Neutrophil (primary cell): ENCODE data around the gene ELL.

Source experiments
- H3K27ac ChIP-seq: fragments of 200-600 bp; sonication (generic); 2 replicates; pipeline ENCODE4 v1.5.1; 2016; ENCODE audit warnings: mild to moderate bottlenecking, moderate library complexity
- H3K27me3 ChIP-seq: fragments of 200-600 bp; sonication (generic); 2 replicates; pipeline ENCODE4 v1.6.0; 2016; ENCODE audit warnings: mild to moderate bottlenecking
- H3K36me3 ChIP-seq: fragments of 200-600 bp; sonication (generic); 2 replicates; pipeline ENCODE4 v1.5.1; 2017
- H3K4me1 ChIP-seq, 2 experiments: fragments of 200-600 bp in 1 of 2; sonication (generic) in 1 of 2; 1 replicate in 1 of 2; 2 replicates in 1 of 2; pipeline versions ENCODE4 v1.5.1 to v1.6.1; 2013 to 2016; ENCODE audit warnings: low read depth in 1 of 2, low read length in 1 of 2, mild to moderate bottlenecking in 1 of 2, moderate library complexity in 1 of 2; ENCODE audit not compliant: control insufficient read depth in 1 of 2, insufficient read depth in 1 of 2
- H3K4me3 ChIP-seq, 2 experiments: fragments of 200-600 bp in 1 of 2; sonication (generic) in 1 of 2; 1 replicate in 1 of 2; 2 replicates in 1 of 2; pipeline ENCODE4 v1.5.1; 2013 to 2016; ENCODE audit warnings: low read depth in 1 of 2, low read length in 1 of 2, mild to moderate bottlenecking in 1 of 2, moderate library complexity in 1 of 2
- H3K9me3 ChIP-seq: fragments of 200-600 bp; sonication (generic); 2 replicates; pipeline ENCODE4 v1.5.1; 2016
- CTCF ChIP-seq: fragments of 200-600 bp; sonication (generic); IDR thresholded peaks from 2 replicates; pipeline ENCODE4 v1.5.1; 2016; ENCODE audit warnings: antibody characterized with exemption

The ELL gene

GRCh38 chr19:18467978-18468377 is 53.9 kb downstream of the ELL start:
- Histone ChIP-seq H3K4me1 (peaks cover 31 to 37% of the 10 kb centered on the region in 2 experiments), H3K9me3 (no peaks in the 10 kb centered on the region), H3K27me3 (no peaks in the 10 kb centered on the region), H3K36me3 (peaks cover 82% of the 10 kb centered on the region), H3K4me3 (no peak overlapping the region), H3K27ac (peak overlapping the region; percentile 68)
- TF ChIP-seq CTCF: no peak

DNA sequence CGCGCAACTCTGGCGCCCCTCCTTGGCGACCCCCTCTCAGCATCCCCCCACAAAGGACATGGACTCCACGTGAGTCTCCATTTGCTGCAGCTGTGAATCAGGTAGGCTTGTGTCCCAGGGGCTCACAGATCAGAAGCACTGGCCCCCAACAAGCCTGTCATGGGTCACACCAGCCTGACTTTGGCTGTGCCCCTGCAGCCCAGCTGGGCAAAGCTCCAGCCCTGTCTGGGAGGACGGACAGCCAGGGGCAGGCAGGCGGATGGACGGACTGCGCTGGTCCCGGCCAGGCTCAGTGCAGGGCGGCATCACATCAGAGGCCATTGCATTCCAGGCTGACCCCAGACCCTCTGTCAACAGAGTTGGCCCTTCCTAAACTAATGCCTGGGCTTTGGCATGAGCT is 55.5 kb downstream of the ELL start:
- H3K36me3 ChIP-seq: peaks cover 82% of the 10 kb centered on the region

GRCh38 chr19:18465964-18466339 is 55.9 kb downstream of the ELL start:
- H3K27ac ChIP-seq: no peak overlapping the region
- H3K4me1 ChIP-seq: peaks cover 31 to 32% of the 10 kb centered on the region in 2 experiments
- H3K4me3 ChIP-seq: no peak overlapping the region
- no peak for TF ChIP-seq CTCF
- H3K36me3 ChIP-seq: peaks cover 82% of the 10 kb centered on the region
- H3K27me3 ChIP-seq: no peaks in the 10 kb centered on the region
- no peaks in the 10 kb centered on the region for H3K9me3 ChIP-seq

More for the DNA sequence above, 55.5 kb downstream of the ELL start:
- Histone ChIP-seq H3K4me1 (peaks cover 31 to 32% of the 10 kb centered on the region in 2 experiments), H3K9me3 (no peaks in the 10 kb centered on the region), H3K4me3 (no peak overlapping the region), H3K27me3 (no peaks in the 10 kb centered on the region), H3K27ac (no peak overlapping the region)
- TF ChIP-seq CTCF: no peak

DNA sequence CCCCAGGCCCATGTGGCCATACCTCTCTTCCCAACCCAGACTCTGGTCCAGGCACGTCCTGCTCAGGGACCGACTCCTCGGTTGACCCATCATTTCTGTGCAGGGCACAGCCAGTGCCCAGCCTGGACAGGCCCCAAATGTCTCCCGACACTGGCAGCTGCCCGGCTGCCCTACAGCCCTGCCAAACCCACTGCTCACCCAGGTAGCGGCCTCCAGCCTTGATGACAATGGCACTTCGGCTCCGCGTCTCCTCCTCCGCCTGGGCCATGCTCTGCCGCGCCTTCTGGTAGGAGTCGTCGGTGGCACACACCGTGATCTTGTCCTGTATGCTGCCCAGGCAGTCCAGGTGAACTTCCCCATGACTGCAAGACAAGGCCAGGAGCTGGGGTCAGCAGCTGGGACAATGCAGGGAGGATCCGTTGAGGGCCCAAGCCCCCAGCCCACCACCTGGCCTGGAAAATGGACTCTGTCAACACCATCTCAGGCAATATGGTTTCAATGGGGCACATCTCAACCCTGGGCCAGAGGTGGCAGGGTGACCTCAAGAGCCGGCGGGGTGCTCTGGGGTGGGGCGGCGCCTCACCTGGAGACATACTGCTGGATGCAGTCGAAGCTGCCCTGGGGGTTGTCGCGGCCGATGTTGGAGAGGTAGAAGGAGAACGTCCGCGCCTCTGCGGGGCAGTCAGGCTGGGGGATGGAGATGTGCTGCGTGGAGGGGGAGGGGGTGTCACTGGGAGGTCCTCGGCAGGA is 56.5 kb downstream of the ELL start:
- H3K4me1 ChIP-seq: peaks cover 26 to 28% of the 10 kb centered on the region in 2 experiments
- TF ChIP-seq CTCF: no peak
- no peaks in the 10 kb centered on the region for H3K27me3 ChIP-seq
- peaks cover 82% of the 10 kb centered on the region for H3K36me3 ChIP-seq
- no peaks in the 10 kb centered on the region for H3K9me3 ChIP-seq
- H3K4me3 ChIP-seq: no peak overlapping the region
- no peak overlapping the region for H3K27ac ChIP-seq

- Histone ChIP-seq H3K27ac (peak overlapping the region; percentile 54), H3K9me3 (no peaks in the 10 kb centered on the region), H3K27me3 (no peaks in the 10 kb centered on the region), H3K4me1 (peaks cover 18 to 21% of the 10 kb centered on the region in 2 experiments), H3K4me3 (no peak overlapping the region), H3K36me3 (peaks cover 83% of the 10 kb centered on the region)
- no peak for TF ChIP-seq CTCF
Measured at GRCh38 chr19:18464646-18465045, 57.2 kb downstream of the ELL start.
